GM12874 (cell line): Measurements from ENCODE around the gene TTC12.

Experiments
- TF ChIP-seq, protein P1 (sequence below): IDR thresholded peaks from 2 replicates; pipeline ENCODE4 v1.5.1; 2011; ENCODE audit warnings: low read depth, mild to moderate bottlenecking, control low read depth, low read length, moderate library complexity; ENCODE audit not compliant: insufficient read depth

TTC12 gene

DNA sequence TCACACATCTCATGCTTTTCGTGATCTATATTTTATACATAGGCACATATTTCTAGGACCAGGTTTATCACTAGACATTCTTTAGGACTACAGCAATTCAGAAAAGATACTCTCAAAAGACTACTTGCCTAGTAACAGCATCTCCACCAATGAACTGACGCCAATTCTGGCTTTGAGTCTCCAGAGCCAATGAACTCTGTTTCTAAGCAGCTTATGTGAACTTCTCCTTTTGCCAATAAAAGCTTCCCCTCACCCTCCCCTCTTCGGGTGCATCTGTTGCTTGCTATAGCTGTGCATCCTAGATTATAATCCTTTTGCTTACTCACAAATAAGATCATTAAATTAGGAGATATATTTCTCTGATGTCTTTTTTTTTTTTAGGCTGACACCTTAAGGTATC is 61.8 kb downstream of the TTC12 start:
- TF ChIP-seq, protein P1, sequence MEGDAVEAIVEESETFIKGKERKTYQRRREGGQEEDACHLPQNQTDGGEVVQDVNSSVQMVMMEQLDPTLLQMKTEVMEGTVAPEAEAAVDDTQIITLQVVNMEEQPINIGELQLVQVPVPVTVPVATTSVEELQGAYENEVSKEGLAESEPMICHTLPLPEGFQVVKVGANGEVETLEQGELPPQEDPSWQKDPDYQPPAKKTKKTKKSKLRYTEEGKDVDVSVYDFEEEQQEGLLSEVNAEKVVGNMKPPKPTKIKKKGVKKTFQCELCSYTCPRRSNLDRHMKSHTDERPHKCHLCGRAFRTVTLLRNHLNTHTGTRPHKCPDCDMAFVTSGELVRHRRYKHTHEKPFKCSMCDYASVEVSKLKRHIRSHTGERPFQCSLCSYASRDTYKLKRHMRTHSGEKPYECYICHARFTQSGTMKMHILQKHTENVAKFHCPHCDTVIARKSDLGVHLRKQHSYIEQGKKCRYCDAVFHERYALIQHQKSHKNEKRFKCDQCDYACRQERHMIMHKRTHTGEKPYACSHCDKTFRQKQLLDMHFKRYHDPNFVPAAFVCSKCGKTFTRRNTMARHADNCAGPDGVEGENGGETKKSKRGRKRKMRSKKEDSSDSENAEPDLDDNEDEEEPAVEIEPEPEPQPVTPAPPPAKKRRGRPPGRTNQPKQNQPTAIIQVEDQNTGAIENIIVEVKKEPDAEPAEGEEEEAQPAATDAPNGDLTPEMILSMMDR, result no peak

GRCh38 chr11:113377681-113378412 is 63.5 kb downstream of the TTC12 start:
- TF ChIP-seq, protein P1, result no peak

DNA sequence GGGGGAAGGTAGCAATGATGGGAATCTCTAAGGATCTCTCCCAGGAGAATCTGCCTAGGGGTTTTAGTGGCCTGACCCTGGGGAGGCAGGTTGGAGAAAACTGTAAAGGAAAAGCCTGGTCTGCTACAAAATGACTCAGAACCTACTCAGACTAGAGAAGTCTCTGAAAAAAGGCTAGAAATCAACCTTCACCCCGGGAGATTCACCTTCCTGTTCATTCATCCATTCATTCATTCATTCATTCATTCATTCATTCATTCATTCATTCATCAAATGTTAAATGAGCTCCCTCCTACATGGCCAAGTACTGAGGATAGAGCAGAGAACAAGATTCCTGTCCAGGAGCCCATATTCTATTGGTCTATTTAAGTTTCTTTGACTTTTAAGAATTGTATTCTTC is 64.3 kb downstream of the TTC12 start:
- TF ChIP-seq, protein P1, result no peak

DNA sequence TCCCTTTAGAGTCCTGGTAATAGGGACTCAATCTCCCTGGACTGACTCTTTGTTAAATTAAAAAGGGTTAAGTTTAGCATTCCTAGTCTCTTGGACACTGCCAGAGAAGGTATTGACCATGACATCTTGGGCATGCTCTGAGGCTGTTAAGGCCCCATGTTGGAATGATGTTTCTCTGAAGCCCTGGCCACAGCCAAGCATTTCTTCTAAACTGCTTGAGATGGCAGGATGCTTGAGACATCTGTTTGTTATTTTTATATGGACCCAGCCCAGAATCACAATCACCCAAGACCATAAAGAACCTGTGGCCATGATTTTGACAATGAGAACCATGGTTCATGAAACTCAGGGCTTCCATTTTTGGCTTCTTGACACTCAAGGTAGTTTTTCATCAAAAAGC is 67.7 kb downstream of the TTC12 start:
- TF ChIP-seq, protein P1, result no peak

DNA sequence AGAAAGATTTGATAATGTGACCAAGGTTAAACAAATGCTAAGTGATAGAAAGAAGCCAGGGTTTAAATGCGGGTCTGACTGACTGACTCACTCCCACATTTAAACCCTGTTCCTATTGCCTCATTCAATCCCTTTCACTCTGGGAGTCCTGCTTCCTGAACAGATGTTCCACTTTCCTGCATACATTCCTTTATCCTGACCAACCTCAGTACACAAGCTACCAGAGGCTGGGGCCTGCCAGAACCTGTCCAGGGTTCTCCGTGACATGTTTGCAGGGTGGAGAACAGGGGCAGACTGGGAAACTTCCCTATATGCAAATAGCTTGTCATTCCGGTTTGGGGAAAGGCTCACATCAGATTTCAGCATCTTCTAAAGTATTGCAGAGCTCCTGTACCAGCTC is 70.2 kb downstream of the TTC12 start:
- TF ChIP-seq, protein P1, result no peak

- TF ChIP-seq, protein P1, result no peak
Measured at GRCh38 chr11:113385749-113386148, 71.4 kb downstream of the TTC12 start.

GRCh38 chr11:113386866-113387265 is 72.5 kb downstream of the TTC12 start:
- TF ChIP-seq, protein P1, result no peak
